B cell (primary cell): ENCODE results near the gene INO80C. TPM values are rescaled to one million over a fixed set of nuclear protein-coding genes. Genes with fewer than 3 reads are reported as not detected.

Experiments
- ATAC-seq: fragments of 200-7000 bp; cut with Tn5 transposase; one replicate; pipeline ENCODE4 v1.10.0; 2021; ENCODE audit warnings: low read depth, mild to moderate bottlenecking, moderate number of reproducible peaks, moderate library complexity
- CTCF ChIA-PET: fragments of 350-600 bp; sonication (Branson Sonifier 250); formaldehyde crosslinking; loops from one replicate; lab custom pipeline; 2021; ENCODE audit warnings: antibody characterized with exemption, inconsistent platforms; lab: Charles Lee
- POLR2A ChIA-PET: fragments of 350-600 bp; sonication (Branson Sonifier 250); formaldehyde crosslinking; loops from one replicate; lab custom pipeline; 2021; ENCODE audit warnings: antibody characterized with exemption; lab: Charles Lee
- DNase-seq: peaks from one replicate; pipeline ENCODE4 v3.0.0; 2013
- H2AFZ ChIP-seq: 2 replicates; pipeline ENCODE4 v1.6.1; 2012; ENCODE audit warnings: mild to moderate bottlenecking, low read depth, low read length; ENCODE audit not compliant: insufficient read depth, poor library complexity, severe bottlenecking
- H3K27ac ChIP-seq, 2 donors: 1 replicate in 1 of 2; 2 replicates in 1 of 2; pipeline ENCODE4 v1.5.1; 2012 to 2013; ENCODE audit warnings: low read length in 2 of 2, mild to moderate bottlenecking in 2 of 2, moderate library complexity in 1 of 2
- H3K27me3 ChIP-seq, 4 experiments: fragments of 200-600 bp in 1 of 4; sonication (generic) in 1 of 4; replicated peaks in 1 of 4; 1 replicate in 2 of 4; 2 replicates in 2 of 4; pipeline versions ENCODE4 v1.6.1 to v1.7.0; 2013 to 2016; ENCODE audit warnings: low read length in 3 of 4, mild to moderate bottlenecking in 2 of 4, mixed read lengths in 1 of 4, moderate library complexity in 1 of 4; ENCODE audit not compliant: insufficient read depth in 4 of 4, control insufficient read depth in 3 of 4; ENCODE audit errors: control extremely low read depth in 1 of 4
- H3K36me3 ChIP-seq, 2 experiments: replicated peaks in 1 of 2; 1 replicate in 1 of 2; 2 replicates in 1 of 2; pipeline versions ENCODE4 v1.6.1 to v1.7.1; 2013; ENCODE audit warnings: low read length in 1 of 2; ENCODE audit not compliant: insufficient read depth in 2 of 2, control insufficient read depth in 1 of 2; ENCODE audit errors: control extremely low read depth in 1 of 2, extremely low read depth in 1 of 2
- H3K4me1 ChIP-seq, 2 donors: fragments of 200-600 bp in 1 of 2; sonication (generic) in 1 of 2; 1 replicate in 1 of 2; 2 replicates in 1 of 2; pipeline versions ENCODE4 v1.5.1 to v1.6.1; 2013 to 2017; ENCODE audit warnings: low read length in 2 of 2; ENCODE audit not compliant: control insufficient read depth in 2 of 2, insufficient read depth in 2 of 2
- H3K4me2 ChIP-seq: replicated peaks from 2 replicates; pipeline ENCODE3; 2012; ENCODE audit warnings: mild to moderate bottlenecking, low read depth, low read length; ENCODE audit not compliant: poor library complexity, severe bottlenecking
- H3K4me3 ChIP-seq, 5 experiments: fragments of 200-600 bp in 1 of 5; sonication (generic) in 1 of 5; 1 replicate in 3 of 5; 2 replicates in 2 of 5; pipeline versions ENCODE4 v1.5.1 to v1.7.0; 2011 to 2016; ENCODE audit warnings: low read length in 4 of 5, mild to moderate bottlenecking in 4 of 5, low read depth in 2 of 5, control low read depth in 1 of 5, moderate library complexity in 1 of 5; ENCODE audit not compliant: insufficient read depth in 1 of 5; ENCODE audit errors: control extremely low read depth in 1 of 5, extremely low read depth in 1 of 5
- H3K79me2 ChIP-seq: fragments of 200-600 bp; sonication (generic); one replicate; pipeline ENCODE4 v1.6.0; 2016; ENCODE audit warnings: low read length; ENCODE audit not compliant: control insufficient read depth, insufficient read depth
- H3K9ac ChIP-seq: fragments of 200-600 bp; sonication (generic); 2 replicates; pipeline ENCODE4 v1.6.1; 2017; ENCODE audit warnings: mild to moderate bottlenecking, low read length, moderate library complexity
- H3K9me3 ChIP-seq, 3 donors: one replicate each; pipeline versions ENCODE4 v1.6.1 to v1.7.1; 2013; ENCODE audit warnings: low read length in 2 of 3; ENCODE audit not compliant: control insufficient read depth in 2 of 3, insufficient read depth in 1 of 3; ENCODE audit errors: control extremely low read depth in 1 of 3
- H4K20me1 ChIP-seq: 2 replicates; pipeline ENCODE4 v1.6.0; 2012; ENCODE audit warnings: mild to moderate bottlenecking, low read length; ENCODE audit not compliant: insufficient read depth, control insufficient read depth, poor library complexity, severe bottlenecking
- H3K27ac Mint-ChIP-seq: one replicate; pipeline ENCODE4 v1.8.0; 2021; ENCODE audit warnings: mixed read lengths
- H3K27me3 Mint-ChIP-seq: one replicate; pipeline ENCODE4 v1.8.0; 2021; ENCODE audit warnings: mixed read lengths
- H3K4me1 Mint-ChIP-seq: one replicate; pipeline ENCODE4 v1.8.0; 2021; ENCODE audit warnings: mixed read lengths
- H3K4me3 Mint-ChIP-seq: one replicate; pipeline ENCODE4 v1.8.0; 2021; ENCODE audit warnings: mixed read lengths
- H3K9me3 Mint-ChIP-seq: one replicate; pipeline ENCODE4 v1.8.0; 2022; ENCODE audit warnings: mixed read lengths; ENCODE audit not compliant: insufficient read depth
- CTCF ChIP-seq: fragments of 200-600 bp; IDR thresholded peaks from one replicate; pipeline ENCODE4 v1.8.0; 2022; ENCODE audit warnings: antibody characterized with exemption, mild to moderate bottlenecking
- EZH2 ChIP-seq: IDR thresholded peaks from 2 replicates; pipeline ENCODE4 v1.6.1; 2012; ENCODE audit warnings: borderline replicate concordance, low read depth, mild to moderate bottlenecking, moderate library complexity, low read length; ENCODE audit not compliant: insufficient read depth, poor library complexity, severe bottlenecking
- WGBS: methylation state at CpG from one replicate; pipeline ENCODE4 v1.1.5; 2013; ENCODE audit warnings: missing lambda C conversion rate; ENCODE audit not compliant: insufficient coverage; 5-methylcytosine and 5-hydroxymethylcytosine counted together
- intact Hi-C: fragments of 100-400 bp; cut with micrococcal nuclease; formaldehyde crosslinking; loops from one replicate; pipeline ENCODE4 v1.10.0; 2022
- polyA plus RNA-seq: library from polyadenylated mRNA; depleted of rRNA; stranded (reverse); fragments of >200 nt; gene quantifications from 2 replicates; pipeline ENCODE4 v1.2.3, GENCODE V29; 2012
- total RNA-seq, 2 donors: library from RNA; stranded (reverse); fragments of 120-200 nt in 1 of 2; gene quantifications; 1 replicate in 1 of 2; 2 replicates in 1 of 2; pipeline versions ENCODE4 v1.2.3 to v1.2.4, GENCODE V29; 2013 to 2022

The INO80C gene
- total and polyA plus RNA-seq, 2 donors (not counting 1 experiment from before 2014, with no cell fraction given), result 18.2 to 37.9 TPM

DNA sequence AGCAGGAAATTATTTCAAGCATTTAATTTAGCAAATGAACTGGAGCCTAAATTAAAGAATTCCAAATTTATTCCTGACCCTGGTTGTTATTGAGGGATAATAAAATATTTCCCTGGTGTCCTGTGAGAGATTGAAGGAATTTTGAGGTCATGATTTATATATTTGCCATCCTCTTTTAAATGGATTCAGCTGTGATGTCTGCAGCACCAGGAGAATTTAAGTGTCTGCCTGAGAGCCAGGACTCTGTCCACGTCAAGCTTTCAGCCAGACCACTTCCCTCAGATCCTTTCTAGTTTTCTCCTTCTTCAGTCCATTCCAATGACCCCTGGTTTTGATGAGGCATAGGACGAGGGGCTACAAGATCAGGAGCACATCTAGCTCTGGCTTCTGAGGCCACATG, 59.9 kb downstream of the INO80C start:
- Histone ChIP-seq H3K27me3 (no peaks in the 10 kb centered on the region), H3K4me1 (peaks cover 0 to 1% of the 10 kb centered on the region in 2 donors), H4K20me1 (no peaks in the 10 kb centered on the region), H3K79me2 (no peaks in the 10 kb centered on the region), H3K4me2 (no peak overlapping the region), H3K36me3 (no peaks in the 10 kb centered on the region), H3K9me3 (peaks cover 1 to 8% (median 4%) of the 10 kb centered on the region in 3 donors), H3K9ac (no peak overlapping the region), H3K4me3 (no peak overlapping the region), H2AFZ (no peak overlapping the region), H3K27ac (no peak overlapping the region)
- intact Hi-C loops, result no loop called here
- no peaks in the 10 kb centered on the region for H3K27me3 Mint-ChIP-seq
- ChIA-PET POLR2A (no interaction called here), CTCF (interaction anchor here (1.1 to 2.1 kb wide), 2 partner anchors 25 to 319 kb away, joined by 3 to 5 read pairs; no protein-coding TSS in a partner anchor)
- H3K27ac Mint-ChIP-seq, result no peak overlapping the region
- no peak overlapping the region for H3K4me3 Mint-ChIP-seq
- H3K4me1 Mint-ChIP-seq, result peaks cover 2% of the 10 kb centered on the region
- H3K9me3 Mint-ChIP-seq, result peaks cover 7% of the 10 kb centered on the region
- ATAC-seq, result no peak
- DNase-seq, result no peak
- TF ChIP-seq CTCF, result no peak
- TF ChIP-seq EZH2, result no peak
- no CpG with 5 or more reads among the region's 2 CpGs for WGBS

DNA sequence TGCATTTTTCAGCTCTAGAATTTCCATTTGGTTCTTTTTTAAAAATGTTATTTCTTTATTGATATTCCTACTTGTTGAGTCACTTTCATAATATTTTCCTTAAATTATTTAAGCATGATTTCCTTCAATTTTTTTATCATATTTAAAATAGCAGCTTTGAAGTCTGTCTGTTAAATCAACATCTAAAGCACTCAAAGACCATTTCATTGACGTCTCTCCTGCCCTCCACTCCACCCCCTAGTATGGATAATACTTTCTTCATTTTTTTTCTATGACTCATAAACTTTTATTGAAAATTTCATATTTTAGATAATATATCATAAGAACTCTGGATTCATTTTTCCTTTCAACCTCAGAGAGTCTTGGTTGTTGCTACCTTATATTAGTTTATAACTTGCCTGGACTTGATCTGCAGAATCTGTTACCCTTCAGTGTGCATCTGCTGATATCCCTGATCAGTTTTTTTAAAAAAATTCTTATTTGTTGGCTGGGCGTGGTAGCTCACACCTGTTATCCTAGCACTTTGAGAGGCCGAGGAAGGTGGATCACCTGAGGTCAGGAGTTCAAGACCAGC, 61.6 kb downstream of the INO80C start:
- Histone ChIP-seq H3K27ac (no peak overlapping the region), H2AFZ (no peak overlapping the region), H4K20me1 (no peaks in the 10 kb centered on the region), H3K79me2 (no peaks in the 10 kb centered on the region), H3K9me3 (peaks cover 1 to 8% (median 4%) of the 10 kb centered on the region in 3 donors), H3K4me1 (no peaks in the 10 kb centered on the region), H3K9ac (no peak overlapping the region), H3K4me3 (no peak overlapping the region), H3K27me3 (no peaks in the 10 kb centered on the region), H3K36me3 (no peaks in the 10 kb centered on the region), H3K4me2 (no peak overlapping the region)
- CTCF ChIA-PET, result interaction anchor here (0.8 to 2.1 kb wide), 2 partner anchors 53 to 320 kb away, joined by 3 to 5 read pairs; no protein-coding TSS in a partner anchor
- no peaks in the 10 kb centered on the region for H3K27me3 Mint-ChIP-seq
- DNase-seq (no peak), ATAC-seq (no peak)
- WGBS, result no CpG with 5 or more reads among the region's 3 CpGs
- no peak overlapping the region for H3K27ac Mint-ChIP-seq
- peaks cover 7% of the 10 kb centered on the region for H3K9me3 Mint-ChIP-seq
- POLR2A ChIA-PET, result no interaction called here
- no peaks in the 10 kb centered on the region for H3K4me1 Mint-ChIP-seq
- TF ChIP-seq EZH2, result no peak
- no peak for TF ChIP-seq CTCF
- no peak overlapping the region for H3K4me3 Mint-ChIP-seq
- intact Hi-C loops, result no loop called here
